Cardiac muscle cell (in vitro differentiated cells and primary cell): ENCODE measurements around the gene OR1E1. TPM values are rescaled to one million over a fixed set of nuclear protein-coding genes. Genes with fewer than 3 reads are reported as not detected.
A peak's percentile ranks its signal among the peaks of the same experiment; 100 is the strongest.
"Not testable (repeated sequence)": the region's sequence is repeated elsewhere in the genome, so short reads cannot be mapped to it uniquely, and the experiment has no call there.

Experiments used
- DNase-seq, 2 donors: peaks; one replicate each; pipeline versions ENCODE4 v3.0.0 to v3.0.0-alpha.2; 2010 to 2017; ENCODE audit warnings: low read depth in 1 of 2, low spot score in 1 of 2
- H3K27ac ChIP-seq: fragments of 200-600 bp; sonication (generic); 2 replicates; pipeline ENCODE4 v1.5.1; 2016
- H3K27me3 ChIP-seq: fragments of 200-600 bp; sonication (generic); 2 replicates; pipeline ENCODE4 v1.6.0; 2016; ENCODE audit warnings: control low read depth
- H3K36me3 ChIP-seq: fragments of 200-600 bp; sonication (generic); 2 replicates; pipeline ENCODE4 v1.5.1; 2016; ENCODE audit warnings: control low read depth
- H3K4me1 ChIP-seq: fragments of 200-600 bp; sonication (generic); 2 replicates; pipeline ENCODE4 v1.8.1; 2017; ENCODE audit warnings: low read depth, mild to moderate bottlenecking, mixed run types
- H3K4me3 ChIP-seq: fragments of 200-600 bp; sonication (generic); 2 replicates; pipeline ENCODE4 v1.5.1; 2016; ENCODE audit warnings: mild to moderate bottlenecking
- H3K9me3 ChIP-seq: fragments of 200-600 bp; sonication (generic); 2 replicates; pipeline ENCODE4 v1.5.1; 2017; ENCODE audit warnings: low read depth, mild to moderate bottlenecking, control low read depth
- CTCF ChIP-seq: IDR thresholded peaks from 2 replicates; pipeline ENCODE4 v1.5.1; 2012; ENCODE audit warnings: low read depth, mild to moderate bottlenecking, low read length
- polyA plus RNA-seq: library from polyadenylated mRNA; unstranded; fragments of >200 nt; fragmentation: Nextera tagmentation; extraction: Ambion mirVana; gene quantifications from 2 replicates; pipeline ENCODE4 v1.2.1, GENCODE V29; 2016
- total RNA-seq: library from RNA; depleted of rRNA; stranded (reverse); fragments of >200 nt; gene quantifications from 2 replicates; pipeline ENCODE4 v1.2.3, GENCODE V29; 2016

OR1E1 gene
- total RNA-seq (not detected in 2 replicates), polyA plus RNA-seq (not detected in 2 replicates)

GRCh38 chr17:3398310-3398709, at the start of gene OR1E1:
Gene OR1E1, minus strand, starts transcription at chr17:3398410. Its CDS starts 0 bp downstream, at chr17:3398410.
- Histone ChIP-seq H3K9me3 (peaks cover 3% of the 10 kb centered on the region), H3K27me3 (no peaks in the 10 kb centered on the region), H3K27ac (no peak within 1 kb of the TSS), H3K4me1 (no peaks in the 10 kb centered on the region), H3K4me3 (no peak within 1 kb of the TSS), H3K36me3 (no peaks in the 10 kb centered on the region)
- no peak for TF ChIP-seq CTCF
- no peak for DNase-seq

GRCh38 chr17:3447625-3448024, 49.4 kb upstream of the OR1E1 start:
- Histone ChIP-seq H3K9me3 (no peaks in the 10 kb centered on the region), H3K27me3 (no peaks in the 10 kb centered on the region), H3K4me1 (no peaks in the 10 kb centered on the region), H3K36me3 (no peaks in the 10 kb centered on the region), H3K27ac (no peak overlapping the region), H3K4me3 (no peak overlapping the region)
- DNase-seq, result peak in 1 of 2 donors; percentile 2
- no peak for TF ChIP-seq CTCF

GRCh38 chr17:3440451-3440850, 42.2 kb upstream of the OR1E1 start:
- Histone ChIP-seq H3K36me3 (no peaks in the 10 kb centered on the region), H3K27ac (no peak overlapping the region), H3K4me1 (no peaks in the 10 kb centered on the region), H3K9me3 (no peaks in the 10 kb centered on the region), H3K4me3 (no peak overlapping the region), H3K27me3 (no peaks in the 10 kb centered on the region)
- TF ChIP-seq CTCF, result no peak
- no peak for DNase-seq

GRCh38 chr17:3438368-3438767, 40.2 kb upstream of the OR1E1 start:
- no peaks in the 10 kb centered on the region for H3K27me3 ChIP-seq
- H3K36me3 ChIP-seq, result no peaks in the 10 kb centered on the region
- H3K9me3 ChIP-seq, result no peaks in the 10 kb centered on the region
- no peak for DNase-seq
- no peak overlapping the region for H3K4me3 ChIP-seq
- H3K27ac ChIP-seq, result no peak overlapping the region
- TF ChIP-seq CTCF, result no peak
- H3K4me1 ChIP-seq, result no peaks in the 10 kb centered on the region

- Histone ChIP-seq H3K27me3 (no peaks in the 10 kb centered on the region), H3K36me3 (no peaks in the 10 kb centered on the region), H3K4me3 (no peak within 1 kb of the TSS), H3K27ac (no peak within 1 kb of the TSS), H3K9me3 (no peaks in the 10 kb centered on the region), H3K4me1 (no peaks in the 10 kb centered on the region)
- no peak for DNase-seq
- no peak for TF ChIP-seq CTCF
Observed at GRCh38 chr17:3433741-3434140, 35.5 kb upstream of the OR1E1 start, which contains the start of gene OR1E2. Gene OR1E2, minus strand, starts transcription at chr17:3433841. Its CDS starts 0 bp downstream, at chr17:3433841.

- peak in 1 of 2 donors; percentile 12 for DNase-seq
- H3K4me3 ChIP-seq, H3K4me1 ChIP-seq, H3K27me3 ChIP-seq, H3K27ac ChIP-seq, H3K9me3 ChIP-seq, H3K36me3 ChIP-seq: not testable (repeated sequence)
Observed at GRCh38 chr17:3433215-3433614, 35.0 kb upstream of the OR1E1 start.
